Panc1 (cell line): ENCODE measurements around the gene MAPK8IP3. TPM values are rescaled to one million over a fixed set of nuclear protein-coding genes. Genes with fewer than 3 reads are reported as not detected.
A peak's percentile ranks its signal among the peaks of the same experiment; 100 is the strongest.

Source experiments
- ATAC-seq: fragments of 200-7000 bp; cut with Tn5 transposase; 2 replicates; pipeline ENCODE4 v1.9.1; 2020; ENCODE audit warnings: mild to moderate bottlenecking, moderate library complexity
- BruUV-seq: library from RNA; stranded (reverse); fragments of 400-500 nt; replicated peaks from 2 replicates; lab custom pipeline; 2021; lab: Mats Ljungman, UMichigan
- CTCF ChIA-PET: fragments of 300-600 bp; sonication (Branson Sonifier 250); formaldehyde crosslinking; loops from one replicate; lab custom pipeline; 2022; ENCODE audit warnings: antibody characterized with exemption; lab: Charles Lee
- POLR2A ChIA-PET: fragments of 300-600 bp; sonication (Branson Sonifier 250); formaldehyde crosslinking; loops from one replicate; lab custom pipeline; 2022; ENCODE audit warnings: antibody characterized with exemption; lab: Charles Lee
- DNase-seq: peaks from one replicate; pipeline ENCODE4 v3.0.0-alpha.2; 2010; ENCODE audit warnings: low read depth, low spot score
- H3K27ac ChIP-seq: 2 replicates; pipeline ENCODE4 v1.5.1; 2011; ENCODE audit warnings: mild to moderate bottlenecking, low read length, inconsistent platforms
- H3K27me3 ChIP-seq: fragments of 200-500 bp; sonication (Bioruptor generic); 2 replicates; pipeline ENCODE4 v1.6.0; 2014; ENCODE audit warnings: low read length, inconsistent platforms; ENCODE audit not compliant: control insufficient read depth, insufficient read depth
- H3K36me3 ChIP-seq: fragments of 200-500 bp; sonication (Bioruptor generic); 2 replicates; pipeline ENCODE4 v1.5.1; 2014; ENCODE audit warnings: inconsistent platforms, mild to moderate bottlenecking, low read length, moderate library complexity; ENCODE audit not compliant: control insufficient read depth, insufficient read depth
- H3K4me1 ChIP-seq: 2 replicates; pipeline ENCODE4 v1.5.1; 2011; ENCODE audit warnings: inconsistent platforms, mild to moderate bottlenecking, low read length, moderate library complexity; ENCODE audit not compliant: control insufficient read depth, insufficient read depth
- H3K4me3 ChIP-seq, 2 experiments: 2 replicates each; pipeline ENCODE4 v1.5.1; 2011 to 2012; ENCODE audit warnings: low read depth in 2 of 2, low read length in 2 of 2, mild to moderate bottlenecking in 2 of 2, inconsistent platforms in 1 of 2, moderate library complexity in 1 of 2
- H3K9me3 ChIP-seq: fragments of 200-500 bp; sonication (Bioruptor generic); 2 replicates; pipeline ENCODE4 v1.5.1; 2014; ENCODE audit warnings: low read depth, mild to moderate bottlenecking, inconsistent platforms, low read length, moderate library complexity; ENCODE audit not compliant: control insufficient read depth, insufficient read depth
- CTCF ChIP-seq: fragments of 450-650 bp; IDR thresholded peaks from 2 replicates; pipeline ENCODE4 v1.5.1; 2017; ENCODE audit warnings: mild to moderate bottlenecking
- POLR2AphosphoS5 ChIP-seq: IDR thresholded peaks from 2 replicates; pipeline ENCODE4 v1.6.1; 2012; ENCODE audit warnings: mild to moderate bottlenecking, low read depth, low read length, moderate library complexity
- REST ChIP-seq, 2 experiments: IDR thresholded peaks; 2 replicates each; pipeline ENCODE4 v1.6.1; 2011 to 2012; ENCODE audit warnings: low read depth in 2 of 2, control low read depth in 1 of 2, low read length in 1 of 2, mild to moderate bottlenecking in 1 of 2, moderate library complexity in 1 of 2; ENCODE audit not compliant: insufficient read depth in 1 of 2
- SIN3A ChIP-seq: IDR thresholded peaks from 2 replicates; pipeline ENCODE4 v1.6.1; 2012; ENCODE audit warnings: low read depth, mild to moderate bottlenecking, low read length, moderate library complexity, borderline replicate concordance; ENCODE audit not compliant: insufficient read depth
- TCF7L2 ChIP-seq: IDR thresholded peaks from 2 replicates; pipeline ENCODE4 v1.6.1; 2011; ENCODE audit warnings: mild to moderate bottlenecking, low read depth, low read length, inconsistent platforms
- in situ Hi-C: cut with HindIII; loops from 2 replicates; pipeline ENCODE4 v1.10.0; 2016; ENCODE audit warnings: low sequenced_read_pairs, low pct_unique_long_range_greater_than_20kb
- intact Hi-C: fragments of 100-400 bp; cut with micrococcal nuclease; formaldehyde crosslinking; loops from one replicate; pipeline ENCODE4 v1.10.0; 2022; ENCODE audit not compliant: unreplicated experiment
- total RNA-seq: library from RNA; stranded (reverse); gene quantifications from one replicate; pipeline ENCODE4 v1.2.1, GENCODE V29; 2021; ENCODE audit not compliant: unreplicated experiment

Gene MAPK8IP3
- total RNA-seq, 1 experiment from 2014 or later = 108 TPM

- ATAC-seq (no peak), DNase-seq (no peak)
- in situ Hi-C loops = no loop called here
- peaks cover 48% of the 10 kb centered on the region for H3K4me1 ChIP-seq
- intact Hi-C loops = no loop called here
- peaks cover 3% of the 10 kb centered on the region; the same call in 1 of the 2 replicates for H3K36me3 ChIP-seq
- no peaks in the 10 kb centered on the region for H3K27me3 ChIP-seq
- peak overlapping the region; percentile 75 to 90; a peak in 2 of 4 replicates for H3K4me3 ChIP-seq
- ChIA-PET POLR2A (no interaction called here), CTCF (no interaction called here)
- peak overlapping the region; percentile 94; the same call in 1 of the 2 replicates for H3K27ac ChIP-seq
- H3K9me3 ChIP-seq = no peaks in the 10 kb centered on the region
- BruUV-seq = no TSS peak
- TF ChIP-seq POLR2AphosphoS5 = no peak
- no peak for TF ChIP-seq SIN3A
- TF ChIP-seq TCF7L2 = no peak
- TF ChIP-seq CTCF = no peak
- TF ChIP-seq REST (IDR thresholded peaks at IDR 0.05; ENCODE audit: insufficient read depth in 1 of 2, low read depth in 2 of 2, low read length in 1 of 2) = no peak
Observed at GRCh38 chr16:1709356-1709755, 3.4 kb downstream of the MAPK8IP3 start.

GRCh38 chr16:1710811-1711507 is 5.0 kb downstream of the MAPK8IP3 start:
- no TSS peak for BruUV-seq
- intact Hi-C loops = no loop called here
- no peak for TF ChIP-seq REST (IDR thresholded peaks at IDR 0.05; ENCODE audit: insufficient read depth in 1 of 2, low read depth in 2 of 2, low read length in 1 of 2)
- no peak for TF ChIP-seq SIN3A
- TF ChIP-seq CTCF = no peak
- no peak for TF ChIP-seq TCF7L2
- no peak for TF ChIP-seq POLR2AphosphoS5

More at GRCh38 chr16:1710811-1711507, 5.0 kb downstream of the MAPK8IP3 start:
- in situ Hi-C loops = no loop called here
- no peaks in the 10 kb centered on the region for H3K27me3 ChIP-seq
- ATAC-seq (no peak), DNase-seq (no peak)
- no peaks in the 10 kb centered on the region for H3K9me3 ChIP-seq
- ChIA-PET POLR2A (interaction anchor here (0.6 kb wide), 1 partner anchor 28 kb away, joined by 3 read pairs; no protein-coding TSS in a partner anchor), CTCF (interaction anchor here (1.3 kb wide), 1 partner anchor 13 kb away, joined by 6 read pairs; no protein-coding TSS in a partner anchor)
- peaks cover 47% of the 10 kb centered on the region for H3K4me1 ChIP-seq
- H3K27ac ChIP-seq = no peak overlapping the region
- H3K36me3 ChIP-seq = peaks cover 3% of the 10 kb centered on the region; the same call in 1 of the 2 replicates
- H3K4me3 ChIP-seq = no peak overlapping the region
